Measurements from ENCODE around the gene BHLHE23.

BHLHE23 gene

GRCh38 chr20:63000958-63001357, 5.8 kb downstream of the BHLHE23 start:
- no peak for TF ChIP-seq CTCF (IDR thresholded peaks at IDR 0.05; ENCODE audit: low read depth, low read length, missing control alignments)
- no peak for DNase-seq (ENCODE audit: low read depth)

GRCh38 chr20:63000036-63000435, 6.7 kb downstream of the BHLHE23 start:
- no peak overlapping the region for H3K4me3 ChIP-seq (ENCODE audit: low read depth, low read length)
- no peak for DNase-seq (ENCODE audit: low read depth)
- no peak for TF ChIP-seq CTCF (IDR thresholded peaks at IDR 0.05; ENCODE audit: low read depth, low read length, missing control alignments)

More at GRCh38 chr20:63000958-63001357, 5.8 kb downstream of the BHLHE23 start:
- H3K4me3 ChIP-seq (ENCODE audit: low read depth, low read length): no peak overlapping the region

DNA sequence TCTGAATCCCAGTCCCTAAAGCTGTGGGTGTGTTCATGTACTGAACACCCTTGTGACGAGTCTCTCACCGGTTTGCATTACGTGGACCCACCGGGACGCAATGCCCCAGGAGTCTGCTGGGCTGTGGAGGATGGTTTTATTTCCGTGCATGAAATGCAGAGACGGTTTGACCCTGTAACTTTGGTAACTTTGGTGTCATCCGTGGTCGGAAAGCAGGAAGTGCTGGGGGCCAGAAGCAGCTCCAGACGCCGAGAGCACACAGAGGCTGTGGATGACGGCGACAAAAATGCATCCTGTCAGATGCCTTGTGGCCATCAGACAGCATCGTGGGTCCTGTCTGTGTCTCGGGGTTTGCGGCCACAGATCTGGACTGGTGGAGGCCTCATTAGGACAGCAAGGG, 7.2 kb downstream of the BHLHE23 start:
- DNase-seq (ENCODE audit: low read depth): no peak
- no peak overlapping the region for H3K4me3 ChIP-seq (ENCODE audit: low read depth, low read length)
- no peak for TF ChIP-seq CTCF (IDR thresholded peaks at IDR 0.05; ENCODE audit: low read depth, low read length, missing control alignments)

- no peak for TF ChIP-seq CTCF (IDR thresholded peaks at IDR 0.05; ENCODE audit: low read depth, low read length, missing control alignments)
- no peak for DNase-seq (ENCODE audit: low read depth)
- H3K4me3 ChIP-seq (ENCODE audit: low read depth, low read length): no peak overlapping the region
These were observed 8.3 kb downstream of the BHLHE23 start for GRCh38 chr20:62998449-62998848.

- H3K4me3 ChIP-seq (ENCODE audit: low read depth, low read length): no peak overlapping the region
- no peak for TF ChIP-seq CTCF (IDR thresholded peaks at IDR 0.05; ENCODE audit: low read depth, low read length, missing control alignments)
- DNase-seq (ENCODE audit: low read depth): no peak
These were observed 9.2 kb downstream of the BHLHE23 start for GRCh38 chr20:62997417-62998035.

GRCh38 chr20:62996596-62996982, 10.2 kb downstream of the BHLHE23 start:
- H3K4me3 ChIP-seq (ENCODE audit: low read depth, low read length): no peak overlapping the region
- DNase-seq (ENCODE audit: low read depth): no peak
- no peak for TF ChIP-seq CTCF (IDR thresholded peaks at IDR 0.05; ENCODE audit: low read depth, low read length, missing control alignments)

DNA sequence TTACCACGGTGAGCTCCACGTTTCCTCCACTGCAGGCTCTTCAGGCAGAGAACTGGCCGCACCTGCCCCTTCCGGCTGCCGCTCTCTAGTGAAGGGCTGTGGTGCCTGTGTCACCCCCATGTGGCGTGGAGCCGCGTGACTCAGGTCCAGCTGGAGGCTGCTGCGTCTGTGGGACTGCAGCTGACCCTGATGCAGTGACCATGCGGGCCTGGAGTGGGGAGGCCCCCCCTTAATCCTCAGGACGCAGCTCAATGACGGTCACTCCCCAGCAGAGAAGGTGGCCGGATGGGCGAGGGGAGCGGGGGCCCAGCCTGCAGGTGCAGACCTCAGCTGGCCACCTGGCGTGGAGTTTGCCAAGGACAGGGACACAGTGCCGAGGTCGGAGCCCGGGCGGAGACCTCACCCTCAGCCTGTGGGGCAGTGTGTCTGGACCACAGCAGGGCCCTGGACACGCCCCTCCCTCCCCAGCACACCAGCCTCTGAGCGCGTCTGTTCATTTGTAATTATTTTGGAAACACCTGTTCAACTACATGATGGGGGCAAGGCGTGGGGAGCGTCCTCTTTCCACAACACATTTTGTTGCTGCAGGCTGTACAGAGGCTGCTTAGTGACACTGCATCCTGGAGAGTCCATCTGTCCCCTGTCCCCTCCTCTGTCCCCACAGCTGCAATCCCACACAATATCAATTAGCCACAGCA, 10.7 kb downstream of the BHLHE23 start:
- H3K4me3 ChIP-seq (ENCODE audit: low read depth, low read length): no peak overlapping the region
- DNase-seq (ENCODE audit: low read depth): no peak
- TF ChIP-seq CTCF (IDR thresholded peaks at IDR 0.05; ENCODE audit: low read depth, low read length, missing control alignments): no peak
